Immature natural killer cell (primary cell): ENCODE data around the gene SMIM33. TPM values are rescaled to one million over a fixed set of nuclear protein-coding genes. Genes with fewer than 3 reads are reported as not detected.
"Not testable (repeated sequence)": the region's sequence is repeated elsewhere in the genome, so short reads cannot be mapped to it uniquely, and the experiment has no call there.

ENCODE experiments used
- DNase-seq, 3 donors: peaks; one replicate each; pipeline ENCODE4 v3.0.0; 2022; ENCODE audit warnings: mixed read lengths in 1 of 3
- H3K27ac Mint-ChIP-seq, 6 donors: one replicate each; pipeline ENCODE4 v1.8.0; 2020; ENCODE audit warnings: mixed read lengths in 6 of 6, mild to moderate bottlenecking in 5 of 6, inconsistent platforms in 4 of 6, moderate library complexity in 3 of 6
- H3K27me3 Mint-ChIP-seq, 3 donors: one replicate each; pipeline ENCODE4 v1.8.0; 2020 to 2021; ENCODE audit warnings: low read depth in 3 of 3, mild to moderate bottlenecking in 3 of 3, mixed read lengths in 3 of 3, moderate library complexity in 3 of 3, inconsistent platforms in 1 of 3
- H3K36me3 Mint-ChIP-seq, 3 donors: one replicate each; pipeline ENCODE4 v1.8.0; 2020; ENCODE audit warnings: mixed read lengths in 3 of 3, inconsistent platforms in 2 of 3, mild to moderate bottlenecking in 2 of 3
- H3K4me1 Mint-ChIP-seq, 2 donors: one replicate each; pipeline ENCODE4 v1.8.0; 2020; ENCODE audit warnings: inconsistent platforms in 2 of 2, mild to moderate bottlenecking in 2 of 2, mixed read lengths in 2 of 2, moderate library complexity in 1 of 2
- H3K4me3 Mint-ChIP-seq, 5 donors: one replicate each; pipeline ENCODE4 v1.8.0; 2020; ENCODE audit warnings: mild to moderate bottlenecking in 5 of 5, mixed read lengths in 5 of 5, inconsistent platforms in 3 of 5, moderate library complexity in 3 of 5
- H3K9me3 Mint-ChIP-seq, 6 donors: one replicate each; pipeline ENCODE4 v1.8.0; 2020; ENCODE audit warnings: mild to moderate bottlenecking in 6 of 6, mixed read lengths in 6 of 6, inconsistent platforms in 4 of 6, moderate library complexity in 3 of 6
- polyA plus RNA-seq, 3 donors: library from polyadenylated mRNA; unstranded; fragments of 300-500 nt; fragmentation: Illumina TruSeq; gene quantifications; one replicate each; pipeline ENCODE4 v1.2.3, GENCODE V29; 2021

The SMIM33 gene
- polyA plus RNA-seq, 3 donors from 2014 or later = not detected

DNA sequence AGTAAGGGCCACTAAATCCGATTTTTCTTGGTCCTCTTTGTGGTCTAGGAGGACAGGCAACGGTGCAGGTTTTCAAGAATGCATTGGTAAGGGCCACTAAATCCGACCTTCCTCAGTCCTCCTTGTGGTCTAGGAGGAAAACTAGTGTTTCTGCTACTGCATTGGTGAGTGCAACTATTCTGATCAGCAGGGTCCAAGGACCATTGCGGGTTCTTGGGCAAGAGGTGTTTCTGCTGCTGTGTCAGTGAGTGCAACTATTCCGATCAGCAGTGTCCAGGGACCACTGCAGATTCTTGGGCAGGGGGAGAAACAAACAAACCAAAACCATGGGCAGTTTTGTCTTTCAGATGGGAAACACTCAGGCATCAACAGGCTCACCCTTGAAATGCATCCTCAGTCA lies 33.9 kb downstream of the SMIM33 start:
- H3K9me3 Mint-ChIP-seq, H3K27me3 Mint-ChIP-seq, DNase-seq, H3K27ac Mint-ChIP-seq, H3K36me3 Mint-ChIP-seq, H3K4me3 Mint-ChIP-seq, H3K4me1 Mint-ChIP-seq: not testable (repeated sequence)

DNA sequence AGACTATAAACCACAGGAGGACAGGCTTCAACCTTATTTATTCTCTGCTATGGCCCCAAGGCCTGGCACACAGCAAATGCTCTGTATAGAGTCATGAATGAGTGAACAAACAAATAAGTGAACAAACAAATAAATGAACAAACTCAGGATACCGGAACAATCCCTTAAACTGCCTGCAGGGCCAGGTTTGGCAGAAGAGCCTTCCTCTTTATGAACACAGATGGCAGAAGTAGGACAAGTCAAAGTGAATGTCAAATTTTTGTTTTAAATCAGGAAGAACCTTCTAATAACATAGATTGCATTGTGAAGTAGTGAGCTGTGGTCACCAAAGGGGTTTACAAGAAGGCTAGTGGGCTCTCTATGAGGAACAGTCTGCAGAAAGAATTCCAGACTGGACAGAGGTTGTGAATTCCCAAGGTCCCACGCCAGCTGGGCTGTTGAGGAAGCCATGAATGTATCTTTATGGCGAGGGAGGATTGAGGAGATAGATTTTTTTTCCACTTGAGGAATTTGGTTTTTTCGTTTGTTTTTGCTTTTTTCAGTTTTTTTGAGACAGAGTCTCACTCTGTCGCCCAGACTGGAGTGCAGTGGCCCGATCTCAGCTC lies 42.1 kb downstream of the SMIM33 start:
- Mint-ChIP-seq H3K4me1 (peaks cover 41 to 47% of the 10 kb centered on the region in 2 donors), H3K27me3 (peaks cover 0 to 15% (median 2%) of the 10 kb centered on the region in 3 donors), H3K36me3 (no peaks in the 10 kb centered on the region), H3K4me3 (peak overlapping the region; percentile 18 to 86 (median 72)), H3K9me3 (no peaks in the 10 kb centered on the region), H3K27ac (peak overlapping the region in 3 of 6 donors; percentile 7 to 62 (median 50))
- no peak for DNase-seq

DNA sequence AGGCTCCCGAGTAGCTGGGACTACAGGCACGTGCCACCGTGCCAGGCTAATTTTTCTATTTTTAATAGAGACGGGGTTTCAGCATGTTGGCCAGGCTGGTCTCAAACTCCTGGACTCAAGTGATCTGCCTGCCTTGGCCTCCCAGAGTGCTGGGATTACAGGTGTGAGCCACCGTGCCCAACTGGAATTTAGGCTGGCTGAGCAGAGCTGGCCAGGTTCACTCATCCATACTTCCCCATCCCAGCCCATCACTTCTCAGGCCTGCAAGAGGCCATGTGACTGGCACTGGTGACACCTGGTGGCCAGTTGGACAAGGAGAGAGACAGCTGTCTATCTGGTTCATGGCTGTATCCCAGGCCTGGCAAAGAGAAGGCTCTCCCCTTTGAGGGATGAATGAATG lies 42.6 kb downstream of the SMIM33 start:
- Mint-ChIP-seq H3K4me3 (peak overlapping the region in 3 of 5 donors; percentile 8 to 50 (median 22)), H3K4me1 (peaks cover 45 to 53% of the 10 kb centered on the region in 2 donors), H3K27ac (peak overlapping the region in 2 of 6 donors; percentile 11 to 26), H3K27me3 (peaks cover 0 to 15% (median 2%) of the 10 kb centered on the region in 3 donors)
- H3K36me3 Mint-ChIP-seq, H3K9me3 Mint-ChIP-seq: not testable (repeated sequence)
- DNase-seq = peak; percentile 68 to 76 (median 73)

DNA sequence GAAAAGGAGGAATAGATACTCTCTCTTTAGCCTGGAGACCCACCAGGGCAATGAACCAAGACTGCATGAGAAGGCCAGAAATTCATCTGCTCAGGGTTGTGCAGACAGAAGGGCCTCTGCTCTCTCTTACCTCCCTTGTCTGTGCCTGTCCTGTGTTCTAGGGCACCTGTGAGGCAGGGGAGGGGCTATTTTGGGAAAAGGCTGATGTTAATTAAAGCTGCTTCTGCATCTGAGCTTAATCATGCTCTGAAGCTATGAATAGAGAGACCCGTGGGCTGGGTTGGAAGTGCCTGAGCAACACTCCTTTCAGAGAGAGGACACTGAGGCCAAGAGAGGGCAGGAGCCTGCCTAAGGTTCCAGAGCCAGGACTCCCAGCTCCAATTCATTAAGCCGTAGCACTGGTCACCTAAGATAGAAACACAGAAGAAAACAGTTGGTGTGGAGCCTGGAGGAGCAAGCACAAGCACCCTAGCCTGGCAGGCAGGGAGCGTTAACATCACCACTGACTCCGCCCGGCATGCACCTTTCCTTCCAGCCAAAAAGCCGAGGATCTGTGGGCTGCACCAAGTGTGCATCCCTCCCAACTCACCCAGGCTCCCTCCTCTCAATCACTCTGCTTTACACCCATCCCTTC lies 43.2 kb downstream of the SMIM33 start:
- H3K9me3 Mint-ChIP-seq = no peaks in the 10 kb centered on the region
- no peaks in the 10 kb centered on the region for H3K36me3 Mint-ChIP-seq
- DNase-seq = no peak
- H3K27ac Mint-ChIP-seq = peak overlapping the region in 2 of 6 donors; percentile 11 to 26
- peaks cover 0 to 15% (median 4%) of the 10 kb centered on the region in 3 donors for H3K27me3 Mint-ChIP-seq
- peak overlapping the region in 3 of 5 donors; percentile 8 to 50 (median 22) for H3K4me3 Mint-ChIP-seq
- H3K4me1 Mint-ChIP-seq = peaks cover 50 to 58% of the 10 kb centered on the region in 2 donors

DNA sequence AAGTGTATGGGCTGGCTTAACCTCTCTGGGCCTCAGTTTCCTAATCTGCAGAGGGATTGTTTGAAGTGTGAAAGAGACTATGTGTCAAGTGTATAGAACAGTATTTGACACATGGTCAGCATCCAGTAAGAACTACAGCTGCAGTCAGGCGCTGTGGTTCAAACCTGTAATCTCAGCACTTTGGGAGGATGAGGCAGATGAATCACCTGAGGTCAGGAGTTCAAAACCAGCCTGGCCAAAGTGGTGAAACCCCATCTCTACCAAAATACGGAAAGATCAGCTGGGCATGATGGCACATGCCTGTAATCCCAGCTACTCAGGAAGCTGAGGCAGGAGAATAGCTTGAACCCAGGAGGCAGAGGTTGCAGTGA lies 43.7 kb downstream of the SMIM33 start:
- Mint-ChIP-seq H3K27me3 (peaks cover 0 to 15% (median 4%) of the 10 kb centered on the region in 3 donors), H3K4me3 (no peak overlapping the region), H3K9me3 (no peaks in the 10 kb centered on the region), H3K36me3 (no peaks in the 10 kb centered on the region), H3K4me1 (peaks cover 50 to 59% of the 10 kb centered on the region in 2 donors), H3K27ac (no peak overlapping the region)
- DNase-seq = no peak

DNA sequence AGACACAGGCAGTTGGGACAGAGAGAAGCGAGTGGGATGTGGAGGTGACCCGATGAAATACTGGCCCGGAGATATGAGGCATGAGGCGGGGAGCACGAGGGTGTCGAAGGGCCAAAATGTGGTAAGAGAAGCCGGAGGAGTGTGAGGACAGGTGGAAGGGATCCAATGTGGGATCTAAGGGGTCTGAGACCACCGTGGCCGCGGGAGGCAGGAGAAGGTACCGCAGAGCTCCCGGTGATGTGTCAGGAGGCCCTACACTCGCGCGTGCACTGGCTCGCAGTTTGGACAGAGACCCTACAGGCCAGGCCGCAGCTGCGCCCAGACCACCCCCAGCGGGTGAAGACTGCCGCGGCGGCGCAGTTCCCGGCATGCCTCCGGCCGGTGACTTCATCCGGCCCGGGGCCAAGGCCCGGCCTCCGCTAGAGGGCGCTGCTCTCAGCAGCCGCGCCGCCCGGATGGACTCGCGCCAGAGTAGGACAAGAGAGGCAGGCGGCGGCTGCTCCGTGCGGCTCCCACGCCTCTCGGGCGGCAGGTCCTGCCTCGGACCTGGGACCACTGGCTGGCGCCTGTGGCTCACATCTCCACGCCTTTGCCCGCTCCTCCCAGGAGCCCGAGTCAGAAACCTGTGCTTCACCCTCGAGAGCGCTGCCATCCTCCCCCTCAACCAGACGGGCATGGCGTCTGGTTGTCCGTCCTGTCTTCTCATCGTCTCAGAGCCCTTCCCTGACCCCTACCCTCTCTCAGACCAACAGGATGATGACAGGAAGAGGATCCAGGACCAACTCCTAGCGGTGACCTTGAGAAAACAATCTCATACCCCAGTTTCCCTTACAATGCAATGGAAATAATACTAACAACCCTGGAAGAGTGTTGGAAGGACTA lies 47.1 kb downstream of the SMIM33 start:
- H3K9me3 Mint-ChIP-seq = no peaks in the 10 kb centered on the region
- H3K27ac Mint-ChIP-seq = peak overlapping the region; percentile 84 to 94 (median 92)
- H3K4me1 Mint-ChIP-seq = peaks cover 22 to 28% of the 10 kb centered on the region in 2 donors
- H3K36me3 Mint-ChIP-seq = no peaks in the 10 kb centered on the region
- H3K4me3 Mint-ChIP-seq = peak overlapping the region; percentile 81 to 97 (median 89)
- peak; percentile 87 to 89 (median 88) for DNase-seq
- peaks cover 2 to 5% (median 3%) of the 10 kb centered on the region in 3 donors for H3K27me3 Mint-ChIP-seq

Other genes starting within 250 kb of the SMIM33 start
- gene MATR3, start 177.3 kb upstream of the SMIM33 start, polyA plus RNA-seq = 100 to 1,000 TPM; 322 to 380 (median 361) TPM
- gene PAIP2, start 129.2 kb upstream of the SMIM33 start, polyA plus RNA-seq = 100 to 1,000 TPM; 340 to 565 (median 409) TPM
- gene SLC23A1, start 87.7 kb upstream of the SMIM33 start, polyA plus RNA-seq = under 1 TPM in 1 of 3 donors, not detected in 2; 0.19 TPM
- gene MZB1, start 81.1 kb upstream of the SMIM33 start, polyA plus RNA-seq = 1 to 10 TPM; 1.3 to 2.9 (median 2.8) TPM
- gene PROB1, start 75.9 kb upstream of the SMIM33 start, polyA plus RNA-seq = 1 to 10 TPM in 1 of 3 donors, under 1 TPM in 1, not detected in 1; 0.39 to 1.4 TPM
- 1 to 10 TPM in 2 of 3 donors, not detected in 1; 4.5 to 5.6 TPM for gene SPATA24, start 66.9 kb upstream of the SMIM33 start, polyA plus RNA-seq
- 1 to 10 TPM in 2 of 3 donors, not detected in 1; 3.7 to 4.3 TPM for gene DNAJC18, start 31.5 kb upstream of the SMIM33 start, polyA plus RNA-seq
- gene ECSCR, start 8.3 kb upstream of the SMIM33 start, polyA plus RNA-seq = under 1 TPM in 1 of 3 donors, not detected in 2; 0.73 TPM
- gene STING1, start 11.8 kb downstream of the SMIM33 start, polyA plus RNA-seq = 100 to 1,000 TPM in 2 of 3 donors, 10 to 100 TPM in 1; 67.8 to 150 (median 142) TPM
- gene UBE2D2, start 90.3 kb downstream of the SMIM33 start, polyA plus RNA-seq = 100 to 1,000 TPM; 231 to 328 (median 243) TPM
- gene CXXC5, start 177.3 kb downstream of the SMIM33 start, polyA plus RNA-seq = 100 to 1,000 TPM; 339 to 410 (median 385) TPM